Thyroid gland (tissue), 4 donors: Measurements from ENCODE around the gene OR4F6.

Source experiments
- CTCF ChIP-seq, 6 experiments: fragments of 200-600 bp in 3 of 6; fragments of 450-650 bp in 3 of 6; sonication (generic) in 3 of 6; IDR thresholded peaks; one replicate each; pipeline ENCODE4 v1.5.1; 2016 to 2019; ENCODE audit warnings: antibody characterized with exemption in 6 of 6, mild to moderate bottlenecking in 2 of 6, inconsistent platforms in 1 of 6, moderate library complexity in 1 of 6
- POLR2A ChIP-seq, 2 donors: fragments of 450-650 bp; IDR thresholded peaks; one replicate each; pipeline ENCODE4 v1.6.1; 2017; ENCODE audit warnings: antibody characterized with exemption in 2 of 2, mild to moderate bottlenecking in 2 of 2, moderate library complexity in 1 of 2

GRCh38 chr15:101805605-101806345 lies 2.5 kb downstream of the OR4F6 start:
- TF ChIP-seq CTCF (IDR thresholded peaks at IDR 0.05) (no peak), POLR2A (IDR thresholded peaks at IDR 0.05) (no peak)
